SH-SY5Y (cell line): ENCODE data around the gene ACAA2.

Experiments used
- GATA2 ChIP-seq: IDR thresholded peaks from 2 replicates; pipeline ENCODE4 v1.6.1; 2011; ENCODE audit warnings: mild to moderate bottlenecking, low read depth, low read length
- GATA3 ChIP-seq: IDR thresholded peaks from 2 replicates; pipeline ENCODE4 v1.6.1; 2011; ENCODE audit warnings: low read depth, mild to moderate bottlenecking, low read length, moderate library complexity

The ACAA2 gene

GRCh38 chr18:49762191-49763077 is 50.9 kb downstream of the ACAA2 start:
- TF ChIP-seq GATA3: no peak
- TF ChIP-seq GATA2: no peak

- TF ChIP-seq GATA3 (no peak), GATA2 (no peak)
Measured at GRCh38 chr18:49761771-49762170, 51.6 kb downstream of the ACAA2 start.

GRCh38 chr18:49758263-49758610 is 55.1 kb downstream of the ACAA2 start:
- TF ChIP-seq GATA2: no peak

GRCh38 chr18:49757513-49758262 is 55.6 kb downstream of the ACAA2 start:
- TF ChIP-seq GATA2: no peak
- no peak for TF ChIP-seq GATA3

GRCh38 chr18:49756671-49757362 is 56.5 kb downstream of the ACAA2 start:
- TF ChIP-seq GATA2 (no peak), GATA3 (no peak)

- no peak for TF ChIP-seq GATA2
- TF ChIP-seq GATA3: no peak
Measured at GRCh38 chr18:49756135-49756534, 57.2 kb downstream of the ACAA2 start.

GRCh38 chr18:49755489-49755888 is 57.8 kb downstream of the ACAA2 start:
- TF ChIP-seq GATA3 (no peak), GATA2 (no peak)

GRCh38 chr18:49754866-49755265 is 58.5 kb downstream of the ACAA2 start:
- TF ChIP-seq GATA2 (no peak), GATA3 (no peak)

GRCh38 chr18:49753643-49754042 is 59.7 kb downstream of the ACAA2 start:
- TF ChIP-seq GATA2 (no peak), GATA3 (no peak)

GRCh38 chr18:49752095-49752457 is 61.3 kb downstream of the ACAA2 start:
- TF ChIP-seq GATA2 (no peak), GATA3 (no peak)

GRCh38 chr18:49751427-49752094 is 61.8 kb downstream of the ACAA2 start:
- TF ChIP-seq GATA3 (no peak), GATA2 (no peak)

- TF ChIP-seq GATA3 (no peak), GATA2 (no peak)
Measured at GRCh38 chr18:49749563-49749962, 63.8 kb downstream of the ACAA2 start.

GRCh38 chr18:49747876-49748275 is 65.5 kb downstream of the ACAA2 start:
- no peak for TF ChIP-seq GATA2
- TF ChIP-seq GATA3: no peak
